Immature natural killer cell (primary cell): ENCODE measurements around the gene RTCB. TPM values are rescaled to one million over a fixed set of nuclear protein-coding genes. Genes with fewer than 3 reads are reported as not detected.

Experiments
- DNase-seq, 3 donors: peaks; one replicate each; pipeline ENCODE4 v3.0.0; 2022; ENCODE audit warnings: mixed read lengths in 1 of 3
- H3K27ac Mint-ChIP-seq, 6 donors: one replicate each; pipeline ENCODE4 v1.8.0; 2020; ENCODE audit warnings: mixed read lengths in 6 of 6, mild to moderate bottlenecking in 5 of 6, inconsistent platforms in 4 of 6, moderate library complexity in 3 of 6
- H3K27me3 Mint-ChIP-seq, 3 donors: one replicate each; pipeline ENCODE4 v1.8.0; 2020 to 2021; ENCODE audit warnings: low read depth in 3 of 3, mild to moderate bottlenecking in 3 of 3, mixed read lengths in 3 of 3, moderate library complexity in 3 of 3, inconsistent platforms in 1 of 3
- H3K36me3 Mint-ChIP-seq, 3 donors: one replicate each; pipeline ENCODE4 v1.8.0; 2020; ENCODE audit warnings: mixed read lengths in 3 of 3, inconsistent platforms in 2 of 3, mild to moderate bottlenecking in 2 of 3
- H3K4me1 Mint-ChIP-seq, 2 donors: one replicate each; pipeline ENCODE4 v1.8.0; 2020; ENCODE audit warnings: inconsistent platforms in 2 of 2, mild to moderate bottlenecking in 2 of 2, mixed read lengths in 2 of 2, moderate library complexity in 1 of 2
- H3K4me3 Mint-ChIP-seq, 5 donors: one replicate each; pipeline ENCODE4 v1.8.0; 2020; ENCODE audit warnings: mild to moderate bottlenecking in 5 of 5, mixed read lengths in 5 of 5, inconsistent platforms in 3 of 5, moderate library complexity in 3 of 5
- H3K9me3 Mint-ChIP-seq, 6 donors: one replicate each; pipeline ENCODE4 v1.8.0; 2020; ENCODE audit warnings: mild to moderate bottlenecking in 6 of 6, mixed read lengths in 6 of 6, inconsistent platforms in 4 of 6, moderate library complexity in 3 of 6
- polyA plus RNA-seq, 3 donors: library from polyadenylated mRNA; unstranded; fragments of 300-500 nt; fragmentation: Illumina TruSeq; gene quantifications; one replicate each; pipeline ENCODE4 v1.2.3, GENCODE V29; 2021

Gene RTCB
- 100 to 1,000 TPM; 110 to 189 (median 115) TPM for polyA plus RNA-seq

GRCh38 chr22:32411829-32412592 lies at the start of gene RTCB:
TSS of gene RTCB (minus strand) at chr22:32412247. CDS start at chr22:32412156, 91 bp downstream.
- DNase-seq: peak; percentile 88 to 92 (median 89)
- Mint-ChIP-seq H3K4me3 (peak within 1 kb of the TSS; percentile 95 to 99 (median 98)), H3K27me3 (peaks cover 6 to 16% (median 9%) of the 10 kb centered on the region in 3 donors), H3K36me3 (peaks cover 4 to 5% (median 4%) of the 10 kb centered on the region in 3 donors), H3K4me1 (peaks cover 43 to 51% of the 10 kb centered on the region in 2 donors), H3K27ac (peak within 1 kb of the TSS; percentile 87 to 95 (median 94)), H3K9me3 (no peaks in the 10 kb centered on the region)

- no peak for DNase-seq
- H3K9me3 Mint-ChIP-seq: no peaks in the 10 kb centered on the region
- H3K36me3 Mint-ChIP-seq: no peaks in the 10 kb centered on the region
- no peak overlapping the region for H3K27ac Mint-ChIP-seq
- H3K27me3 Mint-ChIP-seq: peaks cover 8 to 12% (median 11%) of the 10 kb centered on the region in 3 donors
- no peaks in the 10 kb centered on the region for H3K4me1 Mint-ChIP-seq
- H3K4me3 Mint-ChIP-seq: no peak overlapping the region
These were observed 45.0 kb upstream of the RTCB start for GRCh38 chr22:32457031-32457430.

GRCh38 chr22:32448980-32449379 lies 36.9 kb upstream of the RTCB start:
- H3K4me3 Mint-ChIP-seq: no peak overlapping the region
- H3K9me3 Mint-ChIP-seq: no peaks in the 10 kb centered on the region
- no peak overlapping the region for H3K27ac Mint-ChIP-seq
- H3K4me1 Mint-ChIP-seq: no peaks in the 10 kb centered on the region
- H3K27me3 Mint-ChIP-seq: peaks cover 4 to 8% (median 4%) of the 10 kb centered on the region in 3 donors
- DNase-seq: no peak
- H3K36me3 Mint-ChIP-seq: no peaks in the 10 kb centered on the region

- H3K27me3 Mint-ChIP-seq: peaks cover 4 to 8% (median 4%) of the 10 kb centered on the region in 3 donors
- H3K27ac Mint-ChIP-seq: no peak overlapping the region
- no peaks in the 10 kb centered on the region for H3K36me3 Mint-ChIP-seq
- H3K9me3 Mint-ChIP-seq: no peaks in the 10 kb centered on the region
- no peak for DNase-seq
- H3K4me3 Mint-ChIP-seq: no peak overlapping the region
- no peaks in the 10 kb centered on the region for H3K4me1 Mint-ChIP-seq
These were observed 34.3 kb upstream of the RTCB start for GRCh38 chr22:32446321-32446720.

- Mint-ChIP-seq H3K27ac (no peak overlapping the region), H3K27me3 (peaks cover 4 to 5% (median 4%) of the 10 kb centered on the region in 3 donors), H3K36me3 (no peaks in the 10 kb centered on the region), H3K4me1 (no peaks in the 10 kb centered on the region), H3K4me3 (no peak overlapping the region), H3K9me3 (no peaks in the 10 kb centered on the region)
- no peak for DNase-seq
These were observed 32.0 kb upstream of the RTCB start for GRCh38 chr22:32444068-32444467.

- no peak overlapping the region for H3K4me3 Mint-ChIP-seq
- peaks cover 0 to 13% (median 8%) of the 10 kb centered on the region in 3 donors for H3K27me3 Mint-ChIP-seq
- DNase-seq: no peak
- H3K36me3 Mint-ChIP-seq: no peaks in the 10 kb centered on the region
- no peak overlapping the region for H3K27ac Mint-ChIP-seq
- no peaks in the 10 kb centered on the region for H3K4me1 Mint-ChIP-seq
- no peaks in the 10 kb centered on the region for H3K9me3 Mint-ChIP-seq
These were observed 18.3 kb upstream of the RTCB start for GRCh38 chr22:32430352-32430751.

- Mint-ChIP-seq H3K4me3 (no peak overlapping the region), H3K9me3 (no peaks in the 10 kb centered on the region), H3K4me1 (no peaks in the 10 kb centered on the region), H3K27ac (no peak overlapping the region), H3K36me3 (no peaks in the 10 kb centered on the region), H3K27me3 (peaks cover 0 to 15% (median 6%) of the 10 kb centered on the region in 3 donors)
- DNase-seq: no peak
These were observed 14.8 kb upstream of the RTCB start for GRCh38 chr22:32426881-32427280.

- H3K36me3 Mint-ChIP-seq: no peaks in the 10 kb centered on the region
- H3K4me1 Mint-ChIP-seq: no peaks in the 10 kb centered on the region
- H3K9me3 Mint-ChIP-seq: no peaks in the 10 kb centered on the region
- no peak overlapping the region for H3K4me3 Mint-ChIP-seq
- H3K27me3 Mint-ChIP-seq: peaks cover 0 to 17% (median 8%) of the 10 kb centered on the region in 3 donors
- no peak for DNase-seq
- no peak overlapping the region for H3K27ac Mint-ChIP-seq
These were observed 11.6 kb upstream of the RTCB start for GRCh38 chr22:32423664-32424063.

GRCh38 chr22:32422062-32422461 lies 10.0 kb upstream of the RTCB start:
- Mint-ChIP-seq H3K4me1 (no peaks in the 10 kb centered on the region), H3K9me3 (no peaks in the 10 kb centered on the region), H3K4me3 (no peak overlapping the region), H3K36me3 (no peaks in the 10 kb centered on the region), H3K27me3 (peaks cover 0 to 15% (median 8%) of the 10 kb centered on the region in 3 donors), H3K27ac (no peak overlapping the region)
- DNase-seq: no peak

GRCh38 chr22:32421484-32421883 lies 9.4 kb upstream of the RTCB start:
- H3K4me3 Mint-ChIP-seq: no peak overlapping the region
- no peak overlapping the region for H3K27ac Mint-ChIP-seq
- DNase-seq: no peak
- peaks cover 0 to 15% (median 8%) of the 10 kb centered on the region in 3 donors for H3K27me3 Mint-ChIP-seq
- no peaks in the 10 kb centered on the region for H3K9me3 Mint-ChIP-seq
- no peaks in the 10 kb centered on the region for H3K36me3 Mint-ChIP-seq
- no peaks in the 10 kb centered on the region for H3K4me1 Mint-ChIP-seq

GRCh38 chr22:32417906-32418305 lies 5.9 kb upstream of the RTCB start:
- peaks cover 0 to 14% (median 8%) of the 10 kb centered on the region in 3 donors for H3K27me3 Mint-ChIP-seq
- peaks cover 2 to 4% of the 10 kb centered on the region in 2 donors for H3K4me1 Mint-ChIP-seq
- no peaks in the 10 kb centered on the region for H3K9me3 Mint-ChIP-seq
- H3K27ac Mint-ChIP-seq: no peak overlapping the region
- H3K36me3 Mint-ChIP-seq: no peaks in the 10 kb centered on the region
- H3K4me3 Mint-ChIP-seq: no peak overlapping the region
- no peak for DNase-seq

GRCh38 chr22:32416556-32417085 lies 4.6 kb upstream of the RTCB start:
- peaks cover 6 to 19% (median 6%) of the 10 kb centered on the region in 3 donors for H3K27me3 Mint-ChIP-seq
- DNase-seq: no peak
- no peaks in the 10 kb centered on the region for H3K36me3 Mint-ChIP-seq
- peaks cover 12 to 16% of the 10 kb centered on the region in 2 donors for H3K4me1 Mint-ChIP-seq
- no peak overlapping the region for H3K27ac Mint-ChIP-seq
- no peak overlapping the region for H3K4me3 Mint-ChIP-seq
- no peaks in the 10 kb centered on the region for H3K9me3 Mint-ChIP-seq

- H3K4me3 Mint-ChIP-seq: no peak overlapping the region
- H3K27ac Mint-ChIP-seq: no peak overlapping the region
- peaks cover 6 to 16% (median 6%) of the 10 kb centered on the region in 3 donors for H3K27me3 Mint-ChIP-seq
- peaks cover 32 to 38% of the 10 kb centered on the region in 2 donors for H3K4me1 Mint-ChIP-seq
- H3K9me3 Mint-ChIP-seq: no peaks in the 10 kb centered on the region
- no peak for DNase-seq
- H3K36me3 Mint-ChIP-seq: no peaks in the 10 kb centered on the region
These were observed 2.1 kb upstream of the RTCB start for GRCh38 chr22:32414191-32414590.

GRCh38 chr22:32413719-32414118 lies 1.7 kb upstream of the RTCB start:
- Mint-ChIP-seq H3K27me3 (peaks cover 6 to 16% (median 6%) of the 10 kb centered on the region in 3 donors), H3K9me3 (no peaks in the 10 kb centered on the region), H3K4me1 (peaks cover 35 to 42% of the 10 kb centered on the region in 2 donors), H3K36me3 (no peaks in the 10 kb centered on the region), H3K4me3 (no peak overlapping the region), H3K27ac (no peak overlapping the region)
- DNase-seq: no peak
